Stimulated activated CD8-positive, alpha-beta memory T cell treated with anti-CD3 and anti-CD28 coated beads, Interleukin-12 subunit alpha, Interleukin-12 subunit beta, amount 100 ng/mL, for 1 hour (primary cell): ENCODE results near the gene SPATA17.

Source experiments
- DNase-seq: peaks from one replicate; pipeline ENCODE4 v3.0.0-alpha.2; 2020; ENCODE audit warnings: low read depth

SPATA17 gene

DNA sequence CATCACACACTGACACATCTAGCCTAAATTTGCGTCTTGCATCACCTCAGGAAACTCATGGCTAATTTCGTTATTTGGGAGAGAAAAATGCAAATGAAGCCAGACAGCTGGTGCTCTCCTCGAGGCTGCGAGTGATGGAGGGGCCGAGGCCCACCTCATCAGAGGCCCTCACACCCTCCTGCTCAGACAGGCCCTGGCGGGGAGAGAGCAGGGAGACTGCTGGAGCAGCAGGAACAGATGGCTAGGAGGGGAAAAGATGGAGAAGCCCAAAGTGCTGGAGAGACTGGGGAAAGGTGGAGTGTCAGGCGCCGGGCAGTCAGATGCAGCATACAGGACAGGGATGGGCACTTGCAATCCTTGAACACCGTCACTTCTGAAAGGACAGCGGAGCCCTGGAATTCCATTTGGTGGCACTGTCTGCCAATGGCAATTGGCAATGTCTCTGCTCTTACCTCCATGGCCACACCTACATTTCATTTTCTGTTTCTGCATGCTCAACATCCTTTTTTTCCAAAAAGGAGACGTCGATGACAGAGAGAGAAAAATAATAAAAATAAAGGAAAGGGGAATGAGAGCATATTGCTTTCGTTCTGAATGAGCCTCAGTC, 286.2 kb downstream of the SPATA17 start:
- DNase-seq: no peak

DNA sequence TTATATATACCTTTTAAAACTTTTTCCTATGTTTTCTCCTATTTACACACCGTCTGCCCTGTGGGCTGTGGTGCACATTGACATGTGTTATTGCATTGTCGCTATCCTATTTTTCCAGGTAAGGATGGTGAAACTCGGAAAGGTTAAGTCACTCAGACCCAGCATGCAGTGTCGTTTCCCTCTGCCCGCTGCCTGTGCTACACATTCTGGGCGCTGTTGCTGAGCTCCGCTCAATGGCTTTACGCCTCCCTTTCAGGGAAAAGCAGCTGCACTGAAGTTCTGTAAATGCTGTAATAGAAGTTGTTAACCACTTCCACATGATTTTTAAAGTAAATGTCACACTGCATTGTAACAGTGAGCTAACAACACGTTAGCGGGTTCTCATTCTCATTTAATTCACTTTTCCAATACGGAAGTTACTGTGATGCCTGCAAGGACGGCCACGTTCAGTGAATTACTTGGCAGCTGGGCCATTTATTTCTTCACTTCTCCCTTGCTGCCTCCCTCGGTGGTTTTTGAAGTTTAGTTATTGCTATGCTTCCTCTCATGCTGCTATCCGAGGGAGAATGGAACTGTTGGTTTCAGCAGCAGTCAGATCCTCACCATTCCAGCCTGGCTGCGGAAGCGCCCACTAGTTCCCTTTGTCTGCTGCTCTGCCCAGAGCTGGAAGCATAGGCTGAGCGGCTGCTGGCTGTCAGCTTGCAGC, 288.7 kb downstream of the SPATA17 start:
- DNase-seq: no peak
